Esophagus muscularis mucosa (tissue), 4 donors: ENCODE data around the gene MAP6. TPM values are rescaled to one million over a fixed set of nuclear protein-coding genes. Genes with fewer than 3 reads are reported as not detected.

Source experiments
- DNase-seq: peaks from one replicate; pipeline ENCODE4 v3.0.0-alpha.2; 2017; ENCODE audit errors: extremely low spot score
- H3K27ac ChIP-seq, 4 donors: fragments of 200-600 bp; sonication (generic); replicated peaks in 1 of 4; 1 replicate in 3 of 4; 2 replicates in 1 of 4; pipeline ENCODE4 v1.5.1; 2016 to 2019; ENCODE audit warnings: mild to moderate bottlenecking in 1 of 4
- H3K27me3 ChIP-seq, 4 donors: fragments of 200-600 bp; sonication (generic); one replicate each; pipeline versions ENCODE4 v1.5.1 to v1.6.0; 2016 to 2019
- H3K36me3 ChIP-seq, 4 donors: fragments of 200-600 bp; sonication (generic); one replicate each; pipeline ENCODE4 v1.5.1; 2016 to 2019
- H3K4me1 ChIP-seq, 4 donors: fragments of 200-600 bp; sonication (generic); one replicate each; pipeline ENCODE4 v1.5.1; 2016 to 2019
- H3K4me3 ChIP-seq, 4 donors: fragments of 200-600 bp; sonication (generic); 1 replicate in 2 of 4; 2 replicates in 2 of 4; pipeline ENCODE4 v1.5.1; 2016 to 2019; ENCODE audit warnings: mild to moderate bottlenecking in 4 of 4, moderate library complexity in 1 of 4
- H3K9me3 ChIP-seq, 4 donors: fragments of 200-600 bp; sonication (generic); 1 replicate in 3 of 4; 2 replicates in 1 of 4; pipeline ENCODE4 v1.5.1; 2016 to 2019
- EP300 ChIP-seq: sonication (generic); formaldehyde crosslinking; IDR thresholded peaks from one replicate; pipeline ENCODE4 v1.6.1; 2017; ENCODE audit warnings: antibody characterized with exemption
- POLR2A ChIP-seq: fragments of 450-650 bp; IDR thresholded peaks from one replicate; pipeline ENCODE4 v1.6.1; 2017; ENCODE audit warnings: antibody characterized with exemption, moderate library complexity, mild to moderate bottlenecking, low read depth
- POLR2AphosphoS5 ChIP-seq, 2 donors: sonication (generic); formaldehyde crosslinking; IDR thresholded peaks; one replicate each; pipeline ENCODE4 v1.6.1; 2017; ENCODE audit warnings: antibody characterized with exemption in 2 of 2
- WGBS: methylation state at CpG from one replicate; pipeline ENCODE4 v1.1.5; 2018; 5-methylcytosine and 5-hydroxymethylcytosine counted together
- intact Hi-C: fragments of 100-400 bp; cut with DNase I; formaldehyde crosslinking; loops from one replicate; pipeline ENCODE4 v1.15.1; 2023
- total RNA-seq, 4 donors: library from RNA; depleted of rRNA; stranded (reverse); fragments of >200 nt; gene quantifications; one replicate each; pipeline versions ENCODE4 v1.1.0 to v1.2.1, GENCODE V29; 2016
- TF ChIP-seq, protein P1 (sequence below), 3 experiments: fragments of 200-600 bp in 2 of 3; fragments of 450-650 bp in 1 of 3; sonication (generic) in 2 of 3; IDR thresholded peaks; one replicate each; pipeline ENCODE4 v1.5.1; 2017 to 2019; ENCODE audit warnings: antibody characterized with exemption in 3 of 3, mild to moderate bottlenecking in 2 of 3, moderate library complexity in 1 of 3

MAP6 gene
- total RNA-seq, 4 donors from 2014 or later, result 20.7 to 43.8 (median 30.5) TPM

DNA sequence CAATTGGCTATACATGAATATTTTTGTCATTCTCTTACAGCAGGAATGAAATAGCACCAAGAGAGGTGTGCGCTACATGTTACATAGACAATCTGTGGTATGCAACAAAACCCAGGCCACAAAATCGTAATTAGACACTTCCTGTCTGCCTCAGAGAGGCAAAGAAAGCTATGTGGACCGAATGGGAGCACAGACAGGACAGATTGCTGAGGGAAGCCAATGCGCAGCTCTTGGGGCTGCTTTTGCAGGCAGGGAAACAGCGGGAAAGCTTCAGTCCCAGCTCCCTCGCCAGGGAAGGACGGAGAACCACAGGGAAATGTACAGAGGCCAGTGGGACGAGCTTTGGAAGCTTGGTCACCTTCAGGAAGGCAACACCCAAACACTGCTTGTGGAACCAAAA is 65.9 kb downstream of the MAP6 start:
- TF ChIP-seq POLR2AphosphoS5 (IDR thresholded peaks at IDR 0.05), result no peak
- TF ChIP-seq, protein P1, sequence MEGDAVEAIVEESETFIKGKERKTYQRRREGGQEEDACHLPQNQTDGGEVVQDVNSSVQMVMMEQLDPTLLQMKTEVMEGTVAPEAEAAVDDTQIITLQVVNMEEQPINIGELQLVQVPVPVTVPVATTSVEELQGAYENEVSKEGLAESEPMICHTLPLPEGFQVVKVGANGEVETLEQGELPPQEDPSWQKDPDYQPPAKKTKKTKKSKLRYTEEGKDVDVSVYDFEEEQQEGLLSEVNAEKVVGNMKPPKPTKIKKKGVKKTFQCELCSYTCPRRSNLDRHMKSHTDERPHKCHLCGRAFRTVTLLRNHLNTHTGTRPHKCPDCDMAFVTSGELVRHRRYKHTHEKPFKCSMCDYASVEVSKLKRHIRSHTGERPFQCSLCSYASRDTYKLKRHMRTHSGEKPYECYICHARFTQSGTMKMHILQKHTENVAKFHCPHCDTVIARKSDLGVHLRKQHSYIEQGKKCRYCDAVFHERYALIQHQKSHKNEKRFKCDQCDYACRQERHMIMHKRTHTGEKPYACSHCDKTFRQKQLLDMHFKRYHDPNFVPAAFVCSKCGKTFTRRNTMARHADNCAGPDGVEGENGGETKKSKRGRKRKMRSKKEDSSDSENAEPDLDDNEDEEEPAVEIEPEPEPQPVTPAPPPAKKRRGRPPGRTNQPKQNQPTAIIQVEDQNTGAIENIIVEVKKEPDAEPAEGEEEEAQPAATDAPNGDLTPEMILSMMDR (IDR thresholded peaks at IDR 0.05), result no peak
- no peak for TF ChIP-seq POLR2A
- TF ChIP-seq EP300, result no peak
- WGBS, result 84% methylated on average over 8 of the region's 8 CpGs
- intact Hi-C loops, result no loop called here

DNA sequence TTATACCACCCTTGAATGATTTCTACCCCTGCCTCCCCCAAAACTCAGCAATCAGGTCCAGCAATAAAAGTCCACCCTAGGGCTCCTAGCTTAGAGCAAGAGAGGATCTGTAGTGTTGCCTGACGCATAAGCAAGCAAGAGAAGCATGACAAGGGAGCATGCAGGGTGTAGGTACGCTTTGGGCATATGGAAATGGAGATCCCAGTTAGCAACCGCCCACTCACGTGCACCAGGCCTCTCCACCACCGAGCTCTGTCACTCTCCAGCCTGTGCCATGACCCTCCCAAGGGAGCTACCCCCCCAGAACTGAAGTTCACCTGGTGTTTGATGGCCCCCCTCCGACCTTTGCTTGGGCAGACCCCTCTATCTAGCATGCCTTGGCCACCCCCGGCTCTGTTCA is 67.3 kb downstream of the MAP6 start:
- intact Hi-C loops, result no loop called here
- Histone ChIP-seq H3K9me3 (no peaks in the 10 kb centered on the region), H3K27me3 (no peaks in the 10 kb centered on the region), H3K36me3 (peaks cover 0 to 20% (median 6%) of the 10 kb centered on the region in 4 donors), H3K4me1 (peaks cover 0 to 9% (median 0%) of the 10 kb centered on the region in 4 donors), H3K27ac (no peak overlapping the region), H3K4me3 (no peak overlapping the region)
- TF ChIP-seq POLR2AphosphoS5 (IDR thresholded peaks at IDR 0.05) (no peak), EP300 (no peak)
- WGBS, result 95% methylated on average over 6 of the region's 7 CpGs
- DNase-seq, result no peak

More for the DNA sequence above, 65.9 kb downstream of the MAP6 start:
- Histone ChIP-seq H3K27me3 (no peaks in the 10 kb centered on the region), H3K36me3 (peaks cover 0 to 33% (median 10%) of the 10 kb centered on the region in 4 donors), H3K4me3 (no peak overlapping the region), H3K4me1 (peaks cover 0 to 6% (median 0%) of the 10 kb centered on the region in 4 donors), H3K9me3 (no peaks in the 10 kb centered on the region), H3K27ac (no peak overlapping the region)
- no peak for DNase-seq

- TF ChIP-seq POLR2AphosphoS5 (IDR thresholded peaks at IDR 0.05) (no peak), EP300 (no peak), POLR2A (no peak)
- TF ChIP-seq, protein P1 (IDR thresholded peaks at IDR 0.05), result no peak
- Histone ChIP-seq H3K4me3 (no peak overlapping the region), H3K4me1 (peaks cover 0 to 9% (median 1%) of the 10 kb centered on the region in 4 donors), H3K27ac (no peak overlapping the region), H3K36me3 (peaks cover 0 to 9% (median 1%) of the 10 kb centered on the region in 4 donors), H3K9me3 (no peaks in the 10 kb centered on the region), H3K27me3 (no peaks in the 10 kb centered on the region)
- no peak for DNase-seq
- WGBS, result 94% methylated on average over 3 of the region's 3 CpGs
- intact Hi-C loops, result no loop called here
Observed at GRCh38 chr11:75600356-75600755, 68.5 kb downstream of the MAP6 start.

DNA sequence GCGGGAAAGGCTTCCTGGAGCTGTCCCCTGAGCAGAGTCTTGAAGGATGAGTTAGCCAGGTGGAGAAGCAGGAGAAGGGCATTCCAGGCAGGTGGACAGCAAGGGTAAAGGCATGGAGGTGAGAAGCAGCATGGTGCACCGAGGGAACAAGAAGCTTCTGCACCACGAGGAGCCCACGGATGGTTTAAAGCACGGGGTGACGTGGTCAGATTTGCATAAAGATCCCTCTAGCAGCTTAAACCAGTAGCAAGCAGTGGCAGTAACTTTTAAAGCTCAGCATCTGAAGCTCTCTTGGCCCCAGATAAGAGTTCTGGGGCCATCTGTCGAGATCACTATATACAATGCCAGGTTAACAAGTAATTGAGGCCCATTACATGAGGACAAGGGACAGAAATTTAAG is 69.9 kb downstream of the MAP6 start:
- DNase-seq, result no peak
- intact Hi-C loops, result no loop called here
- no peak overlapping the region for H3K27ac ChIP-seq

GRCh38 chr11:75598264-75598663 is 70.6 kb downstream of the MAP6 start:
- Histone ChIP-seq H3K4me3 (no peak overlapping the region), H3K27me3 (no peaks in the 10 kb centered on the region), H3K36me3 (peaks cover 0 to 7% (median 0%) of the 10 kb centered on the region in 4 donors), H3K4me1 (peaks cover 0 to 27% (median 22%) of the 10 kb centered on the region in 4 donors), H3K9me3 (no peaks in the 10 kb centered on the region), H3K27ac (no peak overlapping the region)
- intact Hi-C loops, result no loop called here
- DNase-seq, result no peak
- no peak for TF ChIP-seq EP300
- TF ChIP-seq POLR2AphosphoS5 (IDR thresholded peaks at IDR 0.05), result no peak
- no peak for TF ChIP-seq POLR2A
- TF ChIP-seq, protein P1 (IDR thresholded peaks at IDR 0.05), result no peak

More for the DNA sequence above, 69.9 kb downstream of the MAP6 start:
- no peaks in the 10 kb centered on the region for H3K9me3 ChIP-seq
- 90% methylated on average over 7 of the region's 7 CpGs for WGBS
- no peaks in the 10 kb centered on the region for H3K27me3 ChIP-seq
- H3K4me3 ChIP-seq, result no peak overlapping the region
- H3K4me1 ChIP-seq, result peaks cover 0 to 21% (median 16%) of the 10 kb centered on the region in 4 donors
- TF ChIP-seq, protein P1 (IDR thresholded peaks at IDR 0.05), result no peak
- TF ChIP-seq EP300 (no peak), POLR2A (no peak), POLR2AphosphoS5 (IDR thresholded peaks at IDR 0.05) (no peak)
- H3K36me3 ChIP-seq, result peaks cover 0 to 7% (median 0%) of the 10 kb centered on the region in 4 donors
